Endothelial cell (in vitro differentiated cells): ENCODE results near the gene CLMN. TPM values are rescaled to one million over a fixed set of nuclear protein-coding genes. Genes with fewer than 3 reads are reported as not detected.

Experiments
- DNase-seq: peaks from one replicate; pipeline ENCODE4 v3.0.0; 2021; ENCODE audit warnings: low spot score
- H3K27ac Mint-ChIP-seq: one replicate; pipeline ENCODE4 v1.8.0; 2021; ENCODE audit warnings: mixed read lengths, inconsistent platforms; ENCODE audit not compliant: unreplicated experiment
- H3K27me3 Mint-ChIP-seq: one replicate; pipeline ENCODE4 v1.8.0; 2021; ENCODE audit warnings: mild to moderate bottlenecking, moderate library complexity, mixed read lengths, inconsistent platforms; ENCODE audit not compliant: unreplicated experiment
- H3K36me3 Mint-ChIP-seq: one replicate; pipeline ENCODE4 v1.8.0; 2021; ENCODE audit warnings: mild to moderate bottlenecking, low read depth, mixed read lengths, inconsistent platforms; ENCODE audit not compliant: unreplicated experiment
- H3K4me1 Mint-ChIP-seq: one replicate; pipeline ENCODE4 v1.8.0; 2021; ENCODE audit warnings: mild to moderate bottlenecking, mixed read lengths, inconsistent platforms; ENCODE audit not compliant: unreplicated experiment
- H3K4me3 Mint-ChIP-seq: one replicate; pipeline ENCODE4 v1.8.0; 2021; ENCODE audit warnings: mild to moderate bottlenecking, mixed read lengths, inconsistent platforms; ENCODE audit not compliant: unreplicated experiment
- H3K9me3 Mint-ChIP-seq: one replicate; pipeline ENCODE4 v1.8.0; 2021; ENCODE audit warnings: mixed read lengths, inconsistent platforms; ENCODE audit not compliant: unreplicated experiment
- total RNA-seq: library from RNA; stranded (reverse); fragmentation: NEBNext Ultra II Directional; extraction: Animal tissue kit (Norgen Biotek cat#: 25700); gene quantifications from one replicate; pipeline ENCODE4 v1.2.1, GENCODE V29; 2021; ENCODE audit not compliant: unreplicated experiment
- TF ChIP-seq, protein P1 (sequence below): fragments of 200-600 bp; sonication (generic); IDR thresholded peaks from one replicate; pipeline ENCODE4 v1.5.0; 2021; ENCODE audit warnings: antibody characterized with exemption; ENCODE audit not compliant: unreplicated experiment

Gene CLMN
- total RNA-seq, 1 donor from 2014 or later, result 0.46 TPM

DNA sequence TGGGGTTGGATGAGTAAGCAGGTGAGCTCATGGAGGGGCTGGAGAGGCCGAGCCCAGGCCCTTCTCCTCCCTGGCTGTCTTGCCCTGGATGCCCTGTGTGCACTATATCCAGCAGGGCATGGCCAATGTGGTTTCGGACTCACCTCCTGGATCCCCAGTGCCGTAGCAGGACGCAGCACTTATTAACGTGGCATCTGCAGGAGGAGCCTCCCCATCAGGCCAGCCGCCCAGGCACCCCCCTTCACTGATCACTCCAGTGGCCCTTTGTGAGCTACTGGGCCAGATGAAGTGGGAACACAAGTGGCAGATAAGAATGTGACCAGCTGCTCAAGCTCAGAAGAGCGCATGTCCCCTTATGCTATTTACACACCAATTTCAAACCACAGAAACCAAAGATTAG, 119.3 kb downstream of the CLMN start:
- no peaks in the 10 kb centered on the region for H3K9me3 Mint-ChIP-seq
- peaks cover 6% of the 10 kb centered on the region for H3K27me3 Mint-ChIP-seq
- no peak for DNase-seq
- H3K27ac Mint-ChIP-seq, result no peak overlapping the region
- no peak overlapping the region for H3K4me3 Mint-ChIP-seq
- TF ChIP-seq, protein P1, sequence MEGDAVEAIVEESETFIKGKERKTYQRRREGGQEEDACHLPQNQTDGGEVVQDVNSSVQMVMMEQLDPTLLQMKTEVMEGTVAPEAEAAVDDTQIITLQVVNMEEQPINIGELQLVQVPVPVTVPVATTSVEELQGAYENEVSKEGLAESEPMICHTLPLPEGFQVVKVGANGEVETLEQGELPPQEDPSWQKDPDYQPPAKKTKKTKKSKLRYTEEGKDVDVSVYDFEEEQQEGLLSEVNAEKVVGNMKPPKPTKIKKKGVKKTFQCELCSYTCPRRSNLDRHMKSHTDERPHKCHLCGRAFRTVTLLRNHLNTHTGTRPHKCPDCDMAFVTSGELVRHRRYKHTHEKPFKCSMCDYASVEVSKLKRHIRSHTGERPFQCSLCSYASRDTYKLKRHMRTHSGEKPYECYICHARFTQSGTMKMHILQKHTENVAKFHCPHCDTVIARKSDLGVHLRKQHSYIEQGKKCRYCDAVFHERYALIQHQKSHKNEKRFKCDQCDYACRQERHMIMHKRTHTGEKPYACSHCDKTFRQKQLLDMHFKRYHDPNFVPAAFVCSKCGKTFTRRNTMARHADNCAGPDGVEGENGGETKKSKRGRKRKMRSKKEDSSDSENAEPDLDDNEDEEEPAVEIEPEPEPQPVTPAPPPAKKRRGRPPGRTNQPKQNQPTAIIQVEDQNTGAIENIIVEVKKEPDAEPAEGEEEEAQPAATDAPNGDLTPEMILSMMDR, result no peak
- H3K36me3 Mint-ChIP-seq, result peaks cover 4% of the 10 kb centered on the region
- no peaks in the 10 kb centered on the region for H3K4me1 Mint-ChIP-seq

DNA sequence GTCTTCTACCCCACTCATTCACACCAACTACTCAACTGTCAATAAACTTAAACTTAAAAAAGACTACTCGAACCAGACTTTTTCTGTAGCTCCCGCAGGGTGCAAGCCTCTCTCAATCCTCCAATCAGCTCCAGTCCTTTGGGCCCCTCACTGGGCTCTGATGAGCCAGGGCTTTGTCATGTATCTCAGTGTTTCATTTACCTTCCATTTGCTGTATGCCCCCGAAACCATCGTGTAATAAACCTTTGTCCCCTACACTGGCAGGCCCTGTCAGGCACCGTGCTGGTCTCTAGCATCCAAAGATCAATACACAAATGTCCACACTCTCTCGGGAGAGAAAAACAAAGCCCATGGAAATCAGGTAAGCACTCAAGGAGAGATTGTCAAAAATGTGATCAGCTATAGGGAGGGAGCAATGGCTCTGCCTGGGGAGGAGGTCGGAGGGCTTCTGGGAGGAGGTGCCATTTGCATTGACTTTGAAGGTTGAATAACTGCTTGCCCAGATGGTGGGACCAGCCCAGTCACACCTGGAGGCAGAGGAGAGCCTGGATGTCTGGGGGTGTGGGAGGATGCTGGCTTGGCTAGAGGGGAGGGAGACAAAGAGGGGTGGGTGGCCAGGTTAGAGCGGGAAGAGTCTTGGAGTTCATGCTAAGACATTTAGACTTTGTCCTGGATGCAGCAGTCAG, 120.3 kb downstream of the CLMN start:
- peaks cover 4% of the 10 kb centered on the region for H3K36me3 Mint-ChIP-seq
- no peak overlapping the region for H3K27ac Mint-ChIP-seq
- H3K4me3 Mint-ChIP-seq, result no peak overlapping the region
- no peaks in the 10 kb centered on the region for H3K4me1 Mint-ChIP-seq
- TF ChIP-seq, protein P1, result no peak
- DNase-seq, result no peak
- no peaks in the 10 kb centered on the region for H3K9me3 Mint-ChIP-seq
- peaks cover 8% of the 10 kb centered on the region for H3K27me3 Mint-ChIP-seq

DNA sequence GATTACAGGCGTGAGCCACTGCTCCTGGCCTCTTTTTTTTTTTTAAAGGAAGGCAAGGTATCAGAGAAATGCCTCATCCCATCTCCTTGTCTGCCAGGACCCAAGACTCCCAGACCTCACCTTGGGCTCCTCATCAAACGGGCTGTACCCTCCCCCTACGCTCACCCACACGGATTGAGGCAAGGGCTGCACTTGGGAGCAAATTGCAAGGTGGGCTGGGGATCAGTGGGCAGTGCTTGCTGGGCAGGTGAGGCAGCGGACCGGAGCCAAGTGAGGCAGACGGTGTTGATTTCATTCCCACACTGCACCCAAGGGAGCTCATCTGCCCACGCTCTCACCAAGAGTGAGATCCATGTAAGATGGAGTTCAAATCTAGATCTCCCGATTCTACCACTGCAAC, 121.4 kb downstream of the CLMN start:
- no peak overlapping the region for H3K27ac Mint-ChIP-seq
- no peaks in the 10 kb centered on the region for H3K9me3 Mint-ChIP-seq
- no peaks in the 10 kb centered on the region for H3K4me1 Mint-ChIP-seq
- DNase-seq, result no peak
- no peaks in the 10 kb centered on the region for H3K36me3 Mint-ChIP-seq
- no peak overlapping the region for H3K4me3 Mint-ChIP-seq
- peaks cover 6% of the 10 kb centered on the region for H3K27me3 Mint-ChIP-seq
- TF ChIP-seq, protein P1, result no peak

DNA sequence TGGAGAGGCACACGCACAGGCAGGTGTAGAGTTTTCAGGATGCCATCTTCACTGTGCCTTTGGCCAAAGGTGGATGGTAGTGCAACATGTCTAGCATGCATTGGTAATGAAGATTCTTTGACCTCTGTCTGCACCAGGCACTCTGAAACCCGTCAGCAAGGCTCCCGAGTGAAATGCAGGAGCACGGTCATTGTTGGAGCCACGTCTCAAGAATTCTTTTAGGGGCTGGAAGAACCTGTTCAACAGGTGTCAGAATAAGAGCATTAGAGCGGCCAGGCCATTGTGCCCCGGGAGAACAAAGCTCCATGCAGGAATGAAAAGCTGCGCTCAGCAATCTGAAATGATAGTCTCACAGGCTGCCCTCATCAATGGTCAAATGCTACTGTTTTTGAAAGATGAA, 122.2 kb downstream of the CLMN start:
- DNase-seq, result no peak
- Mint-ChIP-seq H3K9me3 (no peaks in the 10 kb centered on the region), H3K27me3 (peaks cover 6% of the 10 kb centered on the region), H3K4me3 (no peak overlapping the region), H3K4me1 (no peaks in the 10 kb centered on the region), H3K36me3 (no peaks in the 10 kb centered on the region), H3K27ac (no peak overlapping the region)
- TF ChIP-seq, protein P1, result no peak

DNA sequence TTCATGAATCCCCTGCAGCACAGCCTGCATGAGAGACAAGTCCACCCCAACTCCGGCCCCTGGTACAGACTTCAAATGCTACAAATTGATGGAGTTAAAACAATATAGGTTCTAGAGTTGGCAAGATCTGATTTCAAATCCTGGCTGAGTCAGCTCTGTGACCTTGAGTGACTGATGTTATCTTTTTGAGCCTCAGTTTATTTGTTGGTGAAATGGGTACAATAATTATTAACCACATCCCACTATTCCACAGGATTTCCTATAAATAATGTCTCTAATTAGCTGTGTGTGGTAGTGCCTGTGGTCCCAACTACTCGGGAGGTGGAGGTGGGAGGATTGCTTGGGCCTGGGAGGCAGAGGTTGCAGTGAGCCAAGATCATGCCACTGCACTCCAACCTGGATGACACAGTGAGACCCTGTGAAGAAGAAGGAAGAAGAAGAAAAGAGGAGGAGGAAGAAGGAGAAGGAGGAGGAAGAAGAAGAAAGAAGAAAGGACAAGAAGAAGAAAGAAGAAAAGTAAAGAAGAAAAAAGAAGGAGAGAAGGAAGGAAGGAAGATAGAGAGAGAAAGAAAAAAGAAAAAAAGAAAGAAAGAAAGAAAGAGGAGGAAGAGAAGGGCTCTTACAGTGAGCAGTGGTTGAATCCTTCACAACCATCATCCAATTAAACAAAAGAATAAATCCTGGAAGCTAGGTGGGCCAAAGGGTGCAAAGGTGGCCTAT, 122.7 kb downstream of the CLMN start:
- Mint-ChIP-seq H3K4me1 (no peaks in the 10 kb centered on the region), H3K27me3 (peaks cover 6% of the 10 kb centered on the region), H3K9me3 (no peaks in the 10 kb centered on the region), H3K27ac (no peak overlapping the region), H3K4me3 (no peak overlapping the region), H3K36me3 (no peaks in the 10 kb centered on the region)
- TF ChIP-seq, protein P1, result no peak
- DNase-seq, result no peak
